Right atrium auricular region (tissue), 2 donors: ENCODE results near the gene RAB12. TPM values are rescaled to one million over a fixed set of nuclear protein-coding genes. Genes with fewer than 3 reads are reported as not detected.

Experiments used
- DNase-seq: peaks from one replicate; pipeline ENCODE4 v3.0.0-alpha.2; 2019; ENCODE audit warnings: low spot score
- H3K27ac ChIP-seq, 2 donors: fragments of 200-600 bp; sonication (generic); 1 replicate in 1 of 2; 2 replicates in 1 of 2; pipeline ENCODE4 v1.5.1; 2016 to 2019
- H3K27me3 ChIP-seq, 2 donors: fragments of 200-600 bp; sonication (generic); one replicate each; pipeline versions ENCODE4 v1.5.1 to v1.6.0; 2017 to 2019
- H3K36me3 ChIP-seq: fragments of 200-600 bp; sonication (generic); one replicate; pipeline ENCODE4 v1.5.1; 2016
- H3K4me1 ChIP-seq, 2 donors: fragments of 200-600 bp; sonication (generic); one replicate each; pipeline versions ENCODE4 v1.5.1 to v1.6.0; 2017 to 2019
- H3K4me3 ChIP-seq, 2 donors: fragments of 200-600 bp; sonication (generic); 1 replicate in 1 of 2; 2 replicates in 1 of 2; pipeline ENCODE4 v1.5.1; 2017 to 2019; ENCODE audit warnings: mild to moderate bottlenecking in 1 of 2, moderate library complexity in 1 of 2
- H3K9me3 ChIP-seq, 2 donors: fragments of 200-600 bp; sonication (generic); one replicate each; pipeline ENCODE4 v1.5.1; 2019
- total RNA-seq, 2 donors: library from RNA; depleted of rRNA; stranded (reverse); fragments of >200 nt; gene quantifications; one replicate each; pipeline ENCODE4 v1.1.0, GENCODE V29; 2016
- TF ChIP-seq, protein P1 (sequence below), 2 donors: fragments of 200-600 bp; sonication (generic); IDR thresholded peaks; one replicate each; pipeline ENCODE4 v1.5.1; 2019; ENCODE audit warnings: antibody characterized with exemption in 2 of 2

The RAB12 gene
- total RNA-seq, 2 donors from 2014 or later = 67.1 to 97.6 TPM

DNA sequence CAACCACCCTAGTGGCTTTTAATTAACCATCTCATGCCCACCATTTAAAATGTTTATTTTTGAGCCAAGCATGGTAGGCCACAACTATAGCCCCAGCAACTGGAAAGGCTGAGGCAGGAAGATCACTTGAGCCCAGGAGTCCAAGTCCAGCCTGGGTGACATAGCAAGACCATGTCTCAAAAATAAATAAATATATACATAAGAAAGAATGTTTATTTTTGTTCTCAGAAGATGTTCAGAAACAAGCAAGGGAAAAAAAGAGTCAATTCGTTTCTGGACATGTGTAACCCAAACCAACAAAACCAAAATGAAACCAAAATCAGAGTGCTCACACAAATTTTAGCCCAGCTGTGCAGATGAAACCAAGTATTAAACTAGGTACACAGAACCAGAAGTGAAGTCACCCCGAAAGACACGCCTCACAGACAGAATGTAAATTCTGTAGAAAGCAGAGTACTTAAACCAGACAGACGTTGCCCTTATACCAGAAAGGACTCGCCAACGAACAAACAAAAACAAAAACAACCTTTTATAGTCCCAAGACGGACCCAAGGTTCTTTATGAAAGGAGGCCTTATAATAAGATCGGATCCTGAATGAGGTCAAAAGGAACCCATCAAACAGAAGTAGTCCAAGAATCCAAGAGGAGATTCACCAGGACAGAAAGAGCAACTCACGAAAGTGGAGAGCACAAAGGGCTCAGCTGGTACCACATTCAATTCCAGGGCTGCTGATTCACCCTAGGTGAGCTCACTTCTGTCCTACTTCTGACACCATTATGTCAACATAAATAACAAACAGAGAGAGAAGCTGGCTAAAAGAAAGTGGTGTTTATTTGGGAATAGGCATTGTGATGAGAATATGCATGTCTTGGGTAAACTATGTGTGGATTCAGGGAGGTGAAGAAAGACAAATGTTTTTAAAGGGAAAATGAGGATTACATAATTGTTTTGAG lies 64.3 kb downstream of the RAB12 start:
- Histone ChIP-seq H3K4me1 (no peaks in the 10 kb centered on the region), H3K36me3 (no peaks in the 10 kb centered on the region), H3K27me3 (no peaks in the 10 kb centered on the region), H3K9me3 (no peaks in the 10 kb centered on the region), H3K4me3 (no peak overlapping the region), H3K27ac (no peak overlapping the region)
- DNase-seq = no peak
- TF ChIP-seq, protein P1, sequence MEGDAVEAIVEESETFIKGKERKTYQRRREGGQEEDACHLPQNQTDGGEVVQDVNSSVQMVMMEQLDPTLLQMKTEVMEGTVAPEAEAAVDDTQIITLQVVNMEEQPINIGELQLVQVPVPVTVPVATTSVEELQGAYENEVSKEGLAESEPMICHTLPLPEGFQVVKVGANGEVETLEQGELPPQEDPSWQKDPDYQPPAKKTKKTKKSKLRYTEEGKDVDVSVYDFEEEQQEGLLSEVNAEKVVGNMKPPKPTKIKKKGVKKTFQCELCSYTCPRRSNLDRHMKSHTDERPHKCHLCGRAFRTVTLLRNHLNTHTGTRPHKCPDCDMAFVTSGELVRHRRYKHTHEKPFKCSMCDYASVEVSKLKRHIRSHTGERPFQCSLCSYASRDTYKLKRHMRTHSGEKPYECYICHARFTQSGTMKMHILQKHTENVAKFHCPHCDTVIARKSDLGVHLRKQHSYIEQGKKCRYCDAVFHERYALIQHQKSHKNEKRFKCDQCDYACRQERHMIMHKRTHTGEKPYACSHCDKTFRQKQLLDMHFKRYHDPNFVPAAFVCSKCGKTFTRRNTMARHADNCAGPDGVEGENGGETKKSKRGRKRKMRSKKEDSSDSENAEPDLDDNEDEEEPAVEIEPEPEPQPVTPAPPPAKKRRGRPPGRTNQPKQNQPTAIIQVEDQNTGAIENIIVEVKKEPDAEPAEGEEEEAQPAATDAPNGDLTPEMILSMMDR (IDR thresholded peaks at IDR 0.05) = no peak

DNA sequence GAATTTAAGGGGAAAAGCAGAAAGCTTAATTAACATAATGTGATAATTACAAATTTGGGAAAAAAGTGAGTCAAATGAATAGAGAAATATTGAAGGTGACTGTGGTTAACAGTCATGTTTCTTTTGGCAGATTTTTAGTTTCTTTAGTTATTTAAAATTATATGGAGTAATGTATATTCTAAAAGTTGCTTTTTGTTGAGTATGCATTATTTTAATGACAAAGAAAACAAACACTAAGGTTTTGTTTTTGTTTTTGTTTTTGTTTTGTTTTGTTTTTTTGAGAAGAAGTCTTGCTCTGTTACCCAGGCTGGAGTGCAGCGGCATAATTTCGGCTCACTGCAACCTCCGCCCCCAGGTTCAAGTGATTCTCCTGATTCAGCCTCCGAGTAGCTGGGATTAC lies 65.8 kb downstream of the RAB12 start:
- no peak overlapping the region for H3K4me3 ChIP-seq
- no peaks in the 10 kb centered on the region for H3K27me3 ChIP-seq
- no peaks in the 10 kb centered on the region for H3K36me3 ChIP-seq
- no peak for DNase-seq
- H3K27ac ChIP-seq = no peak overlapping the region
- H3K9me3 ChIP-seq = no peaks in the 10 kb centered on the region
- TF ChIP-seq, protein P1 (IDR thresholded peaks at IDR 0.05) = no peak
- H3K4me1 ChIP-seq = no peaks in the 10 kb centered on the region

DNA sequence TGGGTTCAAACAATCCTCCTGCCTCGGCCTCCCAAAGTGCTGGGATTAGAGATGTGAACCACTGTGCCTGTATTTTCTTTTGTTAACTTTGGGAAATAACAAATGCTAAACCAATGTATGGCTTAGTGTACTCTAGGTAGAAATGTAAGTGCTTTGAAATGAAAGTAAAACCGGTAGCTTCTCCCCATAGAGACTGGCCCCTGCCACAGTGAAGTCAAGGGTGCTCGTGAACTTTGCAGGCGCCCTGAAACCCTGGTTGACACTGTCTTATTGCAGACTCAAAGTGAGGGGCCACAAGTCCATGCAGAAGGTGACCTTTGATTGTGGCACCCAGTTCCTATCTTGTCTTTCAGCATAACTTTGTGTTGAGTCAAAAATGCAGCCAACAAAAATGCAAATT lies 72.0 kb downstream of the RAB12 start:
- Histone ChIP-seq H3K9me3 (no peaks in the 10 kb centered on the region), H3K4me3 (no peak overlapping the region), H3K27me3 (no peaks in the 10 kb centered on the region), H3K4me1 (no peaks in the 10 kb centered on the region), H3K27ac (no peak overlapping the region), H3K36me3 (no peaks in the 10 kb centered on the region)
- TF ChIP-seq, protein P1 (IDR thresholded peaks at IDR 0.05) = no peak
- no peak for DNase-seq

DNA sequence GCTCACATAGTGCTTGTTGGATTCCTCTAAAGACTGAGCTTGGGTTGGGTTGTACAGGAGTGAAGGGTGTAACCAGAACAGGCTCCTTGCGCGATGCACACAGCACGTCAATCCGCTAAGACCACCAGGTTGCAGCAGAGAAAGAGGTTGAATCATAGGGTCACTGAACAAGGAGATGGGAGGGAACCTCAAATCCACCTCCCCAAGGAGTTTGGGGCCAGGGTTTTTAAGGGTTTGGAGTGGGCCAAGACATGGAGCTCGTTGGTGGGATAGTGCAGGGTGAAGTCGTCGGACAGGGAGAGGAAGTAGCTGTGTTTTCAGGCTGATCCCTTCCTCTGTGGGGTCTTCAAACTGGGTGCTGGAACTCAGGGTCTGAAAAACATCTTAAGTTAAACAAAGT lies 75.3 kb downstream of the RAB12 start:
- no peak for DNase-seq

DNA sequence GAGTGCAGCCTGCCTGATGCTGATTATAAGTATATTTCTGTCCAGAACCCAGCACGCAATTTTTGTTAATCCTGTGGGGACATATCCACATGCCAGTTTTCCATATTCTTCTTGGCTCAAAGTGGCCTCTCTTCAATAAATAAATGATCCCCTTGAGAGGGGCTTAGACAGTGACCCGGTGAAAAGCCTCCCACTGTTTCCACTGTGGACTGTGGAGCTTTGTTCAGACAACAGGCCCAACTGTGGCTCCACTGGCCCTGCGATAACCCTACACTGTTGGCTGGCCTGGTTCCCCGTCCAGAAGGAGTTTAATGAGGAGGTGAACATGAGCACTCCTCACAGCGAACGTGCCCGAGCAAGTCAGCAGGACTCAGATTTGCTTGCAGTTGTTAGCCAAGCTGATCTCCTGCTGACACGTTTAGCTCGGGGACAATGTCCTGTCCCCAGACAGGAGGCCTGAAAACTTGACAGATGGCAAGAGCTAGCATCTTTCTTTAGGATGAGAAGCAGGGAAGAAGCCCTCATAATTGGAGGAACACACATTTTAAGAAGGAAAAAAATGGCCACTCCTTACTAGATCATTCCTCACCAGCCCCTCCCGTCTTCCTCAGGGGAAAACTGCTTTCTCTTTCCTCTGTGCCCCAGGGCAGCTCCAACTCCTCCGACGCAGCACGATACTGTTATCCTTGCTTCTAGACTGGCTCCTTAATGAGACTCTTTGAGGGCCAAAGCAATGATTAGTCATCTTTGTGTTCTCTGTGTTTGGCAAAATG lies 76.1 kb downstream of the RAB12 start:
- no peak for DNase-seq
- TF ChIP-seq, protein P1 (IDR thresholded peaks at IDR 0.05) = no peak
- Histone ChIP-seq H3K4me1 (no peaks in the 10 kb centered on the region), H3K9me3 (no peaks in the 10 kb centered on the region), H3K27ac (no peak overlapping the region), H3K4me3 (no peak overlapping the region), H3K27me3 (no peaks in the 10 kb centered on the region), H3K36me3 (no peaks in the 10 kb centered on the region)

More for the DNA sequence above, 75.3 kb downstream of the RAB12 start:
- no peaks in the 10 kb centered on the region for H3K9me3 ChIP-seq
- H3K27me3 ChIP-seq = no peaks in the 10 kb centered on the region
- no peaks in the 10 kb centered on the region for H3K4me1 ChIP-seq
- TF ChIP-seq, protein P1 (IDR thresholded peaks at IDR 0.05) = no peak
- H3K27ac ChIP-seq = no peak overlapping the region
- H3K4me3 ChIP-seq = no peak overlapping the region
- no peaks in the 10 kb centered on the region for H3K36me3 ChIP-seq
